Tibial nerve (tissue), 3 donors: ENCODE data around the gene LRRC61.

Experiments used
- POLR2A ChIP-seq, 2 donors: fragments of 450-650 bp; IDR thresholded peaks; one replicate each; pipeline ENCODE4 v1.6.1; 2017; ENCODE audit warnings: antibody characterized with exemption in 2 of 2, mild to moderate bottlenecking in 2 of 2, moderate library complexity in 2 of 2
- TF ChIP-seq, protein P1 (sequence below), 5 experiments: fragments of 200-600 bp in 3 of 5; fragments of 450-650 bp in 2 of 5; sonication (generic) in 3 of 5; IDR thresholded peaks; one replicate each; pipeline ENCODE4 v1.5.1; 2016 to 2019; ENCODE audit warnings: antibody characterized with exemption in 5 of 5, mild to moderate bottlenecking in 3 of 5, moderate library complexity in 2 of 5

DNA sequence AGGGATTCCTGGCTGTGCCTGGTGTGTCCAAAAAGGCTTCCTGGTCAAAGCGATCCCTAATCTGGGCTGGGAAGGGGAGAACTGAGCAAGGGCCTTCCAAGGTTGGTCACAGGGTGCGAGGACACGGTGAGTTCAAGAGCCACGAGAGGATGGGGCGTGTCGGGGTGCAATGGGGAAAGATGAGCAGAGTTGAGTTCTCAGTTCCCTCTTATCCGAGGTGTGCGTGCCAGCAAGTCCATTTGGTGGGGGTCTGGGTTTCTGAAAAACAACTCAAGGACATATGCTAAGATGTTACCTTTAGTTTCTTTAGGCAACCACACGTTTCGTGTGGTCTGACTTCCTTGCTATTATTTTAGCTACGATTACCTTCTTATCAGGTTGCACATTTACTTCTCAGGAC, 57.3 kb downstream of the LRRC61 start:
- TF ChIP-seq, protein P1, sequence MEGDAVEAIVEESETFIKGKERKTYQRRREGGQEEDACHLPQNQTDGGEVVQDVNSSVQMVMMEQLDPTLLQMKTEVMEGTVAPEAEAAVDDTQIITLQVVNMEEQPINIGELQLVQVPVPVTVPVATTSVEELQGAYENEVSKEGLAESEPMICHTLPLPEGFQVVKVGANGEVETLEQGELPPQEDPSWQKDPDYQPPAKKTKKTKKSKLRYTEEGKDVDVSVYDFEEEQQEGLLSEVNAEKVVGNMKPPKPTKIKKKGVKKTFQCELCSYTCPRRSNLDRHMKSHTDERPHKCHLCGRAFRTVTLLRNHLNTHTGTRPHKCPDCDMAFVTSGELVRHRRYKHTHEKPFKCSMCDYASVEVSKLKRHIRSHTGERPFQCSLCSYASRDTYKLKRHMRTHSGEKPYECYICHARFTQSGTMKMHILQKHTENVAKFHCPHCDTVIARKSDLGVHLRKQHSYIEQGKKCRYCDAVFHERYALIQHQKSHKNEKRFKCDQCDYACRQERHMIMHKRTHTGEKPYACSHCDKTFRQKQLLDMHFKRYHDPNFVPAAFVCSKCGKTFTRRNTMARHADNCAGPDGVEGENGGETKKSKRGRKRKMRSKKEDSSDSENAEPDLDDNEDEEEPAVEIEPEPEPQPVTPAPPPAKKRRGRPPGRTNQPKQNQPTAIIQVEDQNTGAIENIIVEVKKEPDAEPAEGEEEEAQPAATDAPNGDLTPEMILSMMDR (IDR thresholded peaks at IDR 0.05): no peak
- no peak for TF ChIP-seq POLR2A (IDR thresholded peaks at IDR 0.05)
